Esophagus squamous epithelium (tissue), 4 donors: Measurements from ENCODE around the gene SMAD3.

Experiments
- CTCF ChIP-seq, 6 experiments: fragments of 450-650 bp in 4 of 6; fragments of 200-600 bp in 2 of 6; sonication (generic) in 2 of 6; IDR thresholded peaks; one replicate each; pipeline ENCODE4 v1.5.1; 2016 to 2019; ENCODE audit warnings: antibody characterized with exemption in 6 of 6, mild to moderate bottlenecking in 4 of 6, moderate library complexity in 4 of 6
- POLR2A ChIP-seq, 4 donors: fragments of 450-650 bp; IDR thresholded peaks; one replicate each; pipeline ENCODE4 v1.6.1; 2017; ENCODE audit warnings: antibody characterized with exemption in 4 of 4, mild to moderate bottlenecking in 4 of 4, moderate library complexity in 3 of 4

- TF ChIP-seq CTCF (IDR thresholded peaks at IDR 0.05) (no peak), POLR2A (IDR thresholded peaks at IDR 0.05) (no peak)
Measured at GRCh38 chr15:67148196-67148701, 82.8 kb downstream of the SMAD3 start.
